Measurements from ENCODE around the gene ABCC1. TPM values are rescaled to one million over a fixed set of nuclear protein-coding genes. Genes with fewer than 3 reads are reported as not detected.
"Not testable (repeated sequence)": the region's sequence is repeated elsewhere in the genome, so short reads cannot be mapped to it uniquely, and the experiment has no call there.

ABCC1 gene
- polyA plus RNA-seq, 12 donors: 4.6 to 15.8 (median 5.1) TPM; not detected in 1

DNA sequence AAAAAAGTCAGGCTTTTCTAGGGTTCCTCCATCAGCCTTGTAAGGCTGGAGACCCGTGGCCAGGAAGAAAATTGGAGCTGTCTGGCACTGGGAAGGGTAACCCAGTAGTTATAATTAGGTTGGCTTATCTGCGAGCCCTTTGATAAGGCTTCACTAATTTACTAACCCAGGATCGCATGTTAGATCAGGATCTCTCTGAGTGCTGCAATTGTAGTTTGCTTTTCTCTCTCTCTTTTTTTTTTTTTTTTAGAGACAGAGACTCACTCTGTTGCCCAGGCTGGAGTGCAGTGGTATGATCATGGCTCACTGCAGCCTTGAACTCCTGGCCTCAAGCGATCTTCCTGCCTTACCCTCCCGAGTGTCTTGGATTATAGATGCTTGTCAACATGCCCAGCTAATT, 17.0 kb downstream of the ABCC1 start:
- DNase-seq: no peak

GRCh38 chr16:15966836-15967546, 17.6 kb downstream of the ABCC1 start:
- DNase-seq: no peak

GRCh38 chr16:15967655-15968315, 18.4 kb downstream of the ABCC1 start:
- no peak for DNase-seq

- no peak for DNase-seq
Measured at GRCh38 chr16:15970202-15970601, 20.8 kb downstream of the ABCC1 start.

- no peak for DNase-seq
Measured at GRCh38 chr16:15970743-15971439, 21.5 kb downstream of the ABCC1 start.

DNA sequence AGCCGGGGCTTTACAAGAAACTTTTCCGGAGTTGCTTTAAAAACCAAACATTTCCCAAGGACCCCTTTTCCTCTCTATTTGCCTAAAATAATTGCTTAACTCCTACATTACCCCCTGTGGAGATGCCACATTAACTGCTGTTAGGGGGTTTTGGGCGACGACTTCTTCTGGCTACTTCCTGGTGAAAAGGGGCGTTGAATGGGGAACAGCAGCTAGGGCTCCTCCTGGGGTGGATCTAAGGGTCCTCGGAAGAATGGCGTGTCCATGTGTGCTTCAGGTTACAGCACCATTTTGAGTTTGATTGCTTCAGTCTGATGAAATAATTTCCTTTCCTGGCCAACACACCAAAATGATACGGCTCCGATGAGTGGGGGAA, 22.0 kb downstream of the ABCC1 start:
- no peak for DNase-seq

DNA sequence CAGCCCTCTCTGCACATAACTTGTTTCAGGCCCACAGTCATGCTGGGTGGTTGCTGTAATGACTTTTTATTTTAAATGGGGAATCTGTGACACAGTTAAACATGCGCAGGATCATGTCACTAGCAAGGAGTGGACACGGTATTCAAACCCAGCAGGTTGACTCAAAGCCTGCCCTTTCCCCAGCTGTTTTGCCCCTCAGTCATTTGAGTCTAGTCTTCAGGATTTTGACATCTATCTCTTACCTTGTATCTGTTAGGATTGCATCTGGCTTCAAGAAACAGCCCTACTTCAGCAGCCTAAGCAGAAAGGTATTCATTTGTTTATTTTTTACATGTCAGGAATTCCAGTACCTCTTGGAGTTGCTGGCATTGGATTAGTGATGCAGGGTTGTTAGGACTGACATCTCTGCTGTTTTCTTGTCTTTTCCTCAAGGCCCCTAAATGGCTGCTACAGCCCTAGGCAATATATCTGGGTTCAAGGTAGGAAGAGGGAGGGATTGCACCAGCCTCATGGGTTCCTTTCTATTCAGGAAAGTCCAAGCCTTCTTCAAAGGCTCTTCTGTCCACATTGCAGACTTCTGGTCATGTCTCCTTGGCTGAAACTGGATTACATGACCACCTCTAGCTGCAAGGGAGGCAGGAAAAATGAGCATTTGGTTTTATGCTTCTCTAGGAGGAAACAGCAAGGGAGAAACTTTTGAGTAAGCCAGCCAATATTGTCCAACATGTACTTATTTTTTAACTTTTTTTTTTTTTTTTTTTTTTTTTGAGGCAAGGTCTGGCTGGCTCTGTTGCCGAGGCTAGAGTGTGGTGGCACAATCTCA, 22.8 kb downstream of the ABCC1 start:
- DNase-seq: no peak

GRCh38 chr16:15973421-15973820, 24.0 kb downstream of the ABCC1 start:
- no peak for DNase-seq

DNA sequence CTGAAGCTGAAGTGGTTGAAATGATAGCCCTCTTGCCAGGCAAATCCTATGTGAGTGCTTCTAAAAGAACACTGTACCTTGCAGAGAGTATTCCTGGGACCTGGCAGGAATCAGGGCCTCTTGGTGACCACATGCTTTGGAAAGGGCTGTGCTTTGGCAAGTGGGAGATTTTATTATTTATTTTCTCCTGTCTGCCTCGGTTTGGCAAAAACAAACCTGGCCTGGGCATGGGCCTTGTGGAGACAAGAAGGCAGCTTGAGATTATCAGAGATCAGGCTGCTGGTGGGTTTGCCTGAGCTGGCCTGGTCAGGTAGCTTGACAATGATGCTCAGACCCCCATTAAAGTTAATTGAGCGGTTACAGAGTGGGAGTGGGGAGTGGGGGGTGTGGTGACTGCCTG, 24.6 kb downstream of the ABCC1 start:
- DNase-seq: no peak

GRCh38 chr16:15975172-15975571, 25.8 kb downstream of the ABCC1 start:
- no peak for DNase-seq

- DNase-seq: no peak
Measured at GRCh38 chr16:15976225-15976812, 26.9 kb downstream of the ABCC1 start.

- peak; percentile 72 for DNase-seq
Measured at GRCh38 chr16:15976929-15977637, 27.7 kb downstream of the ABCC1 start.

DNA sequence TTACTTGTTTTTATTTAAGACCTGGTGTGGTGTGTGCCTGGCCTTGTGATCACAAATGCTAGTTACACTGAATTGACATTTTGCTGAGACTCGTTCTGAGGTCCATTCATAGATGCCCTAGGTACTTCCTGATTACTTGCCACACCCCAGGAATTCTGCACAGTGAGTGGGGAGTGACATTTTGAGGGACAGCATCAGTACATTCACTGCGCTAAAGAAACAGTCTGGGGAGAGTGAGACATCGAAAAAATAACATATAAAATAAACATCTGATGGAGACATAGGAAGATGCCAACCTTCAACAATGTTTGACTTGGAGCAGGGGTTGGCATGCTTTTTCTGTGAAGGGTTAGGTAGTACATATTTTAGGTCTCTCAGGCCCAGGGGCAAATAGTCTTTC, 30.4 kb downstream of the ABCC1 start:
- DNase-seq: no peak

DNA sequence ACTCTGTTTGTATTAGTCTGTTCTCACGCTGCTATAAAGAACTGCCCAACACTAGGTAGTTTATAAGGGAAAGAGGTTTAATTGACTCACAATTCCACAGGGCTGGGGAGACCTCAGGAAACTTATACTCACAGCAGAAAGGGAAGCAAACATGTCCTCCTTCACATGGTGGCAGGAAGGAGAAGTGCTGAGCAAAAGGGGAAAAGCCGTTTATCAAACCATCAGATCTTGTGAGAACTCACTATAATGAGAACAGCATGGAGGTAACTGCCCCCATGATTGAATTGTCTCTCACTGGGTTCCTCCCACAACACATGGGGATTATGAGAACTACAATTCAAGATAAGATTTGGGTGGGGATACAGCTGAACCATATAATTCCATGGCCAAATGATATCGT, 30.9 kb downstream of the ABCC1 start:
- DNase-seq: no peak

DNA sequence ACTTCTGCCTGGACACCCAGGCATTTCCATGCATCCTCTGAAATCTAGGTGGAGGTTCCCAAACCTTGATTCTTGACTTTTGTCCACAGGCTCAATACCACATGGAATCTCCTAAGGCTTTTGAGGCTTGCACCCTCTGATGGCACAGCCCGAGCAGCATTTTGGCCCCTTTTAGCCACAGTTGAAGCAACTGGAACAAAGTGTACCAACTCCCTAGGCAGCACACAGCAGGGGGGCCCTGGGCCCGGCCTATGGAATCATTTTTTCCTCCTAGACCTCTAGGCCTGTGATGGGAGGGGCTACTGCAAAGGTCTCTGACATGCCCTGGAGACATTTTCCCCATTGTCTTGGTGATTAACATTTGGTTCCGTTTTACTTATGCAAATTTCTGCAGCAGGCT, 32.0 kb downstream of the ABCC1 start:
- no peak for DNase-seq

- not testable (repeated sequence) for DNase-seq
Measured at GRCh38 chr16:15982194-15982915, 32.9 kb downstream of the ABCC1 start.

DNA sequence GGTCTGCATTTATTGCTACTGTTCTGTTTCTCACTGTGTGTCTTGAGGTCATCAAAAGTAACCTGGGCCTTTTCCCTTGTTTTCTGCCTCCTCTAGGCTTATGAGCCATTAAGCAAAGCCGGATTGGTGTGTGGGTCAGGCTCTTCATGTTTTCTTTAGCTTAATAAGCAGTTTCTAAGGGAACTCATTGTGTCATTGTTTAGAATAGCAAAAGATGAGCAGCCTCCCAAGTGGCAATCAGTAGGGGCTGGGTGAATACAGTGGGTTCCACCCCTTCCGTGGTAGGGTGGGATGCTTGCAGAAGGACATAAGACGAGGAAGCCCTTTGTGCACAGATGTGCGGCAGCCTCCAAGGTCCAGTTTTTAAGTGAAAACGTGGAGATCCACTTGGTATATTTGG, 34.5 kb downstream of the ABCC1 start:
- DNase-seq: no peak

DNA sequence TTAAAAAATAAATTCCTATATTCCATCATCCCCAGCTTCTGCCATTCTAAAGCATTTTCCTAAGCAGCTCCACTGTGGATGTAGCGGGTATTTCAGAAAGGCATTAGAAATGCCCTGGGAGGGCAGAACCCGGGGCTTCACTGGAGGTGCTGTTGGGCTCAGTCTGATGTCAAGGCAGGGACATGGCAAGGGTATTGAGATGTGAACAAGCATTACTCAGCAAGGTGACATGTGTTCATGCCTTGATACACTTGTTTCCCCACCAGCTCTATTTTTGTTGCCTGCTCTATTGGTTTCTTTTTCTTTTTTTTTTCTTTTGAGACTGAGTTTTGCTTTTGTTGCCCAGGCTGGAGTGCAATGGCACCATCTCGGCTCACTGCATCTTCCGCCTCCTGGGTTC, 35.7 kb downstream of the ABCC1 start:
- no peak for DNase-seq

DNA sequence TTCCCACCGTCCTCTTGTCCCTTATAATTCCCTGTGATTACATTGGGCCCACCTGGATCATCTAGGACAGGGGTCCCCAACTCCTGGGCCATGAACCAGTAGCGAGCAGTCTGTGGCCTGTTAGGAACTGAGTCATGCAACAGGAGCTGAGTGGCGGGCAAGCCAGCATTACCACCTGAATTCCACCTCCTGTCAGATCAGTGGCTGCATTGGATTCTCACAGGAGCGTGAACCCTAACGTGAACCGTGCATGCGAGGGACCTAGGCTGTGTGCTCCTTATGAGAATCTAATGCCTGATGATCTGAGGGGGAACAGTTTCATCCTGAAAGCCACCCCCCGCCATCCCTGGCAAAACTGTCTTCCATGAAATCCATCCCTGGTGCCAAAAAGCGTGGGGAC, 36.8 kb downstream of the ABCC1 start:
- DNase-seq: no peak

GRCh38 chr16:15988268-15989013, 39.0 kb downstream of the ABCC1 start:
- no peak for DNase-seq

Measured in muscle of arm (tissue), 12 donors.